Natural killer cell (primary cell): ENCODE data around the gene FZR1. TPM values are rescaled to one million over a fixed set of nuclear protein-coding genes. Genes with fewer than 3 reads are reported as not detected.

Source experiments
- ATAC-seq, 3 donors: fragments of 150-1000 bp in 2 of 3; fragments of 200-7000 bp in 1 of 3; cut with Tn5 transposase; 1 replicate in 1 of 3; 2 replicates in 2 of 3; pipeline ENCODE4 v1.10.0; 2021; ENCODE audit warnings: mild to moderate bottlenecking in 2 of 3, moderate library complexity in 2 of 3
- DNase-seq, 2 donors: peaks; one replicate each; pipeline versions ENCODE4 v3.0.0 to v3.0.0-alpha.2; 2013 to 2021; ENCODE audit warnings: mixed read lengths in 1 of 2
- H3K27ac ChIP-seq: one replicate; pipeline ENCODE4 v1.5.1; 2013; ENCODE audit warnings: mild to moderate bottlenecking, low read length
- H3K27me3 ChIP-seq: one replicate; pipeline ENCODE4 v1.6.1; 2013; ENCODE audit warnings: low read length; ENCODE audit not compliant: control insufficient read depth, insufficient read depth
- H3K36me3 ChIP-seq: one replicate; pipeline ENCODE4 v1.6.1; 2013; ENCODE audit warnings: low read length; ENCODE audit not compliant: control insufficient read depth, insufficient read depth
- H3K4me1 ChIP-seq: one replicate; pipeline ENCODE4 v1.6.1; 2013; ENCODE audit warnings: low read length; ENCODE audit not compliant: control insufficient read depth, insufficient read depth
- H3K4me3 ChIP-seq: one replicate; pipeline ENCODE4 v1.5.1; 2013; ENCODE audit warnings: low read length
- H3K9me3 ChIP-seq: one replicate; pipeline ENCODE4 v1.6.1; 2013; ENCODE audit warnings: low read length; ENCODE audit not compliant: control insufficient read depth, insufficient read depth
- H3K27ac Mint-ChIP-seq, 2 donors: one replicate each; pipeline ENCODE4 v1.8.0; 2022; ENCODE audit warnings: mild to moderate bottlenecking in 2 of 2, mixed read lengths in 2 of 2, moderate library complexity in 1 of 2
- H3K27me3 Mint-ChIP-seq, 2 donors: one replicate each; pipeline ENCODE4 v1.8.0; 2022; ENCODE audit warnings: low read depth in 2 of 2, mixed read lengths in 2 of 2
- H3K36me3 Mint-ChIP-seq: one replicate; pipeline ENCODE4 v1.8.0; 2022; ENCODE audit warnings: mixed read lengths
- H3K4me1 Mint-ChIP-seq, 2 donors: one replicate each; pipeline ENCODE4 v1.8.0; 2022; ENCODE audit warnings: mixed read lengths in 2 of 2
- H3K4me3 Mint-ChIP-seq: one replicate; pipeline ENCODE4 v1.8.0; 2022; ENCODE audit warnings: mild to moderate bottlenecking, moderate library complexity, mixed read lengths
- H3K9me3 Mint-ChIP-seq, 2 donors: one replicate each; pipeline ENCODE4 v1.8.0; 2022; ENCODE audit warnings: mixed read lengths in 2 of 2
- CTCF ChIP-seq: fragments of 200-600 bp; IDR thresholded peaks from one replicate; pipeline ENCODE4 v1.8.0; 2022; ENCODE audit warnings: antibody characterized with exemption
- whole genome bisulfite sequencing: methylation state at CpG from one replicate; pipeline ENCODE4 v1.1.7; 2013; ENCODE audit warnings: missing lambda C conversion rate; ENCODE audit not compliant: insufficient coverage; 5-methylcytosine and 5-hydroxymethylcytosine counted together
- intact Hi-C: fragments of 100-400 bp; cut with micrococcal nuclease; formaldehyde crosslinking; loops from one replicate; pipeline ENCODE4 v1.14.2; 2022
- total RNA-seq, 4 donors: library from RNA; stranded (reverse); fragments of 120-200 nt in 1 of 4; gene quantifications; one replicate each; pipeline versions ENCODE4 v1.2.3 to v1.2.4, GENCODE V29; 2013 to 2022

Gene FZR1
- total RNA-seq, 3 donors from 2014 or later (not counting 1 experiment from before 2014, with no cell fraction given), result 89.1 to 98.3 (median 91.4) TPM

GRCh38 chr19:3532154-3532786 lies 26.2 kb downstream of the FZR1 start:
- Mint-ChIP-seq H3K4me3 (no peak overlapping the region), H3K4me1 (peaks cover 0 to 9% of the 10 kb centered on the region in 2 donors), H3K36me3 (no peaks in the 10 kb centered on the region), H3K9me3 (no peaks in the 10 kb centered on the region), H3K27me3 (no peaks in the 10 kb centered on the region), H3K27ac (no peak overlapping the region)
- intact Hi-C loops, result no loop called here
- TF ChIP-seq CTCF, result no peak
- no peaks in the 10 kb centered on the region for H3K27me3 ChIP-seq
- ATAC-seq, result no peak
- DNase-seq, result no peak
- no peak overlapping the region for H3K27ac ChIP-seq
- H3K9me3 ChIP-seq, result no peaks in the 10 kb centered on the region
- H3K4me1 ChIP-seq, result no peaks in the 10 kb centered on the region
- H3K4me3 ChIP-seq, result no peak overlapping the region
- 97% methylated on average over 33 of the region's 33 CpGs for WGBS
- H3K36me3 ChIP-seq, result peaks cover 56% of the 10 kb centered on the region

GRCh38 chr19:3533033-3533432 lies 26.9 kb downstream of the FZR1 start:
- H3K27me3 Mint-ChIP-seq, result no peaks in the 10 kb centered on the region
- Histone ChIP-seq H3K4me3 (no peak overlapping the region), H3K27ac (no peak overlapping the region), H3K4me1 (no peaks in the 10 kb centered on the region), H3K36me3 (peaks cover 49% of the 10 kb centered on the region), H3K9me3 (no peaks in the 10 kb centered on the region), H3K27me3 (no peaks in the 10 kb centered on the region)
- no peak for TF ChIP-seq CTCF
- ATAC-seq (no peak), DNase-seq (no peak)
- no peak overlapping the region for H3K4me3 Mint-ChIP-seq
- H3K9me3 Mint-ChIP-seq, result no peaks in the 10 kb centered on the region
- intact Hi-C loops, result no loop called here
- H3K4me1 Mint-ChIP-seq, result peaks cover 0 to 16% of the 10 kb centered on the region in 2 donors
- H3K27ac Mint-ChIP-seq, result no peak overlapping the region
- WGBS, result 94% methylated on average over 17 of the region's 17 CpGs
- no peaks in the 10 kb centered on the region for H3K36me3 Mint-ChIP-seq

GRCh38 chr19:3533563-3534216 lies 27.6 kb downstream of the FZR1 start:
- H3K4me3 ChIP-seq, result no peak overlapping the region
- no peaks in the 10 kb centered on the region for H3K4me1 ChIP-seq
- DNase-seq (no peak), ATAC-seq (no peak)
- Mint-ChIP-seq H3K27me3 (no peaks in the 10 kb centered on the region), H3K27ac (no peak overlapping the region), H3K4me3 (no peak overlapping the region), H3K36me3 (no peaks in the 10 kb centered on the region), H3K9me3 (no peaks in the 10 kb centered on the region), H3K4me1 (peaks cover 0 to 21% of the 10 kb centered on the region in 2 donors)
- H3K27me3 ChIP-seq, result no peaks in the 10 kb centered on the region
- TF ChIP-seq CTCF, result no peak
- no peaks in the 10 kb centered on the region for H3K9me3 ChIP-seq
- intact Hi-C loops, result no loop called here
- H3K36me3 ChIP-seq, result peaks cover 46% of the 10 kb centered on the region
- WGBS, result 95% methylated on average over 10 of the region's 12 CpGs
- no peak overlapping the region for H3K27ac ChIP-seq
